OCI-M1 (cell line): ENCODE results near the gene ENPEP.
"Not testable (repeated sequence)": the region's sequence is repeated elsewhere in the genome, so short reads cannot be mapped to it uniquely, and the experiment has no call there.

ENCODE experiments used
- DNase-seq: peaks from one replicate; lab custom pipeline; 2025; lab: John Stamatoyannopoulos, UW

ENPEP gene

GRCh38 chr4:110475881-110476818 lies at the start of gene ENPEP:
Gene ENPEP (plus strand): TSS chr4:110476155. CDS start chr4:110476415, 260 bp downstream.
- no peak for DNase-seq

- DNase-seq, result not testable (repeated sequence)
Measured at GRCh38 chr4:110431805-110432204, 44.1 kb upstream of the ENPEP start.

- DNase-seq, result not testable (repeated sequence)
Measured at GRCh38 chr4:110437292-110437691, 38.7 kb upstream of the ENPEP start.

GRCh38 chr4:110439209-110439608 lies 36.7 kb upstream of the ENPEP start:
- not testable (repeated sequence) for DNase-seq

GRCh38 chr4:110442309-110442708 lies 33.6 kb upstream of the ENPEP start:
- DNase-seq, result no peak

- DNase-seq, result no peak
Measured at GRCh38 chr4:110442788-110443187, 33.2 kb upstream of the ENPEP start.

- no peak for DNase-seq
Measured at GRCh38 chr4:110449947-110450346, 26.0 kb upstream of the ENPEP start.

GRCh38 chr4:110452546-110452945 lies 23.4 kb upstream of the ENPEP start:
- DNase-seq, result no peak

- peak; percentile 26 for DNase-seq
Measured at GRCh38 chr4:110454441-110454840, 21.5 kb upstream of the ENPEP start.

GRCh38 chr4:110458494-110459266 lies 17.3 kb upstream of the ENPEP start:
- no peak for DNase-seq

- DNase-seq, result no peak
Measured at GRCh38 chr4:110460074-110460746, 15.7 kb upstream of the ENPEP start.

- DNase-seq, result no peak
Measured at GRCh38 chr4:110467400-110467799, 8.6 kb upstream of the ENPEP start.

- no peak for DNase-seq
Measured at GRCh38 chr4:110472583-110473329, 3.2 kb upstream of the ENPEP start.

GRCh38 chr4:110474481-110474880 lies 1.5 kb upstream of the ENPEP start:
- DNase-seq, result no peak

GRCh38 chr4:110475080-110475479 lies 875 bp upstream of the ENPEP start:
- DNase-seq, result not testable (repeated sequence)

GRCh38 chr4:110477836-110478235 lies 1.9 kb downstream of the ENPEP start:
- no peak for DNase-seq

- DNase-seq, result no peak
Measured at GRCh38 chr4:110480031-110480549, 4.1 kb downstream of the ENPEP start.

GRCh38 chr4:110480746-110481271 lies 4.9 kb downstream of the ENPEP start:
- DNase-seq, result no peak

- peak; percentile 50 for DNase-seq
Measured at GRCh38 chr4:110483516-110483915, 7.6 kb downstream of the ENPEP start.

GRCh38 chr4:110484029-110484428 lies 8.1 kb downstream of the ENPEP start:
- DNase-seq, result peak; percentile 54

GRCh38 chr4:110484767-110485166 lies 8.8 kb downstream of the ENPEP start:
- peak; percentile 49 for DNase-seq
